Muscle layer of colon (tissue), 2 donors: ENCODE data around the gene ANKMY1.

Experiments used
- H3K27ac ChIP-seq: one replicate; pipeline ENCODE4 v1.7.0; 2013; ENCODE audit warnings: low read depth, mild to moderate bottlenecking, low read length, moderate library complexity
- H3K27me3 ChIP-seq, 2 donors: one replicate each; pipeline ENCODE4 v1.7.0; 2013; ENCODE audit warnings: low read length in 2 of 2, mild to moderate bottlenecking in 2 of 2; ENCODE audit not compliant: insufficient read depth in 2 of 2, control insufficient read depth in 1 of 2
- H3K36me3 ChIP-seq: one replicate; pipeline ENCODE4 v1.7.0; 2013; ENCODE audit warnings: mild to moderate bottlenecking, low read length; ENCODE audit not compliant: insufficient read depth
- H3K4me1 ChIP-seq: one replicate; pipeline ENCODE4 v1.7.0; 2013; ENCODE audit warnings: mild to moderate bottlenecking, low read length; ENCODE audit not compliant: insufficient read depth
- H3K4me3 ChIP-seq, 2 donors: one replicate each; pipeline ENCODE4 v1.7.0; 2013; ENCODE audit warnings: low read length in 2 of 2, low read depth in 1 of 2, mild to moderate bottlenecking in 1 of 2, moderate library complexity in 1 of 2
- H3K9ac ChIP-seq: one replicate; pipeline ENCODE4 v1.7.0; 2013; ENCODE audit warnings: low read length
- H3K9me3 ChIP-seq: one replicate; pipeline ENCODE4 v1.7.0; 2013; ENCODE audit warnings: mild to moderate bottlenecking, low read length
- donor health status: abdominal sarcoma.
- donor health status: Adenocarcinoma of cecum.

The ANKMY1 gene

GRCh38 chr2:240507778-240508251 lies 50.0 kb downstream of the ANKMY1 start:
- Histone ChIP-seq H3K9ac (no peak overlapping the region), H3K4me1 (no peaks in the 10 kb centered on the region)

GRCh38 chr2:240507060-240507777 lies 50.6 kb downstream of the ANKMY1 start:
- H3K9me3 ChIP-seq, result no peaks in the 10 kb centered on the region
- H3K4me1 ChIP-seq, result no peaks in the 10 kb centered on the region
- no peaks in the 10 kb centered on the region for H3K27me3 ChIP-seq
- no peak overlapping the region for H3K9ac ChIP-seq
- H3K4me3 ChIP-seq, result no peak overlapping the region
- H3K27ac ChIP-seq, result no peak overlapping the region
- no peaks in the 10 kb centered on the region for H3K36me3 ChIP-seq

More at GRCh38 chr2:240507778-240508251, 50.0 kb downstream of the ANKMY1 start:
- H3K9me3 ChIP-seq, result no peaks in the 10 kb centered on the region
- H3K27ac ChIP-seq, result no peak overlapping the region
- no peaks in the 10 kb centered on the region for H3K36me3 ChIP-seq
- H3K27me3 ChIP-seq, result no peaks in the 10 kb centered on the region
- no peak overlapping the region for H3K4me3 ChIP-seq

GRCh38 chr2:240506406-240507059 lies 51.3 kb downstream of the ANKMY1 start:
- H3K36me3 ChIP-seq, result no peaks in the 10 kb centered on the region
- no peak overlapping the region for H3K9ac ChIP-seq
- H3K4me3 ChIP-seq, result no peak overlapping the region
- H3K27ac ChIP-seq, result no peak overlapping the region
- H3K9me3 ChIP-seq, result no peaks in the 10 kb centered on the region
- no peaks in the 10 kb centered on the region for H3K4me1 ChIP-seq
- no peaks in the 10 kb centered on the region for H3K27me3 ChIP-seq

GRCh38 chr2:240505910-240506309 lies 51.9 kb downstream of the ANKMY1 start:
- H3K27me3 ChIP-seq, result no peaks in the 10 kb centered on the region
- H3K4me1 ChIP-seq, result no peaks in the 10 kb centered on the region
- no peak overlapping the region for H3K9ac ChIP-seq
- H3K9me3 ChIP-seq, result no peaks in the 10 kb centered on the region
- no peaks in the 10 kb centered on the region for H3K36me3 ChIP-seq
- H3K27ac ChIP-seq, result no peak overlapping the region
- no peak overlapping the region for H3K4me3 ChIP-seq

GRCh38 chr2:240503848-240504247 lies 53.9 kb downstream of the ANKMY1 start:
- Histone ChIP-seq H3K36me3 (no peaks in the 10 kb centered on the region), H3K4me3 (no peak overlapping the region), H3K27ac (no peak overlapping the region), H3K9ac (no peak overlapping the region), H3K9me3 (no peaks in the 10 kb centered on the region), H3K4me1 (no peaks in the 10 kb centered on the region), H3K27me3 (no peaks in the 10 kb centered on the region)

- no peak overlapping the region for H3K27ac ChIP-seq
- H3K27me3 ChIP-seq, result no peaks in the 10 kb centered on the region
- no peak overlapping the region for H3K9ac ChIP-seq
- H3K36me3 ChIP-seq, result no peaks in the 10 kb centered on the region
- H3K9me3 ChIP-seq, result no peaks in the 10 kb centered on the region
- H3K4me3 ChIP-seq, result no peak overlapping the region
- H3K4me1 ChIP-seq, result no peaks in the 10 kb centered on the region
Measured at GRCh38 chr2:240503375-240503774, 54.4 kb downstream of the ANKMY1 start.

GRCh38 chr2:240502430-240503121 lies 55.2 kb downstream of the ANKMY1 start:
- H3K9me3 ChIP-seq, result no peaks in the 10 kb centered on the region
- H3K27ac ChIP-seq, result no peak overlapping the region
- H3K36me3 ChIP-seq, result no peaks in the 10 kb centered on the region
- H3K9ac ChIP-seq, result no peak overlapping the region
- no peaks in the 10 kb centered on the region for H3K4me1 ChIP-seq
- H3K4me3 ChIP-seq, result no peak overlapping the region
- no peaks in the 10 kb centered on the region for H3K27me3 ChIP-seq

GRCh38 chr2:240502059-240502429 lies 55.7 kb downstream of the ANKMY1 start:
- Histone ChIP-seq H3K4me3 (no peak overlapping the region), H3K27ac (no peak overlapping the region), H3K4me1 (no peaks in the 10 kb centered on the region), H3K27me3 (no peaks in the 10 kb centered on the region), H3K9ac (no peak overlapping the region), H3K9me3 (no peaks in the 10 kb centered on the region), H3K36me3 (no peaks in the 10 kb centered on the region)

GRCh38 chr2:240501531-240501991 lies 56.2 kb downstream of the ANKMY1 start:
- no peak overlapping the region for H3K4me3 ChIP-seq
- no peaks in the 10 kb centered on the region for H3K9me3 ChIP-seq
- no peak overlapping the region for H3K9ac ChIP-seq
- no peak overlapping the region for H3K27ac ChIP-seq
- H3K36me3 ChIP-seq, result no peaks in the 10 kb centered on the region
- no peaks in the 10 kb centered on the region for H3K4me1 ChIP-seq
- H3K27me3 ChIP-seq, result no peaks in the 10 kb centered on the region

GRCh38 chr2:240500561-240501423 lies 57.0 kb downstream of the ANKMY1 start:
- no peak overlapping the region for H3K9ac ChIP-seq

More at GRCh38 chr2:240500561-240501423, 57.0 kb downstream of the ANKMY1 start:
- Histone ChIP-seq H3K4me3 (no peak overlapping the region), H3K4me1 (no peaks in the 10 kb centered on the region), H3K36me3 (no peaks in the 10 kb centered on the region), H3K27me3 (no peaks in the 10 kb centered on the region), H3K27ac (no peak overlapping the region), H3K9me3 (no peaks in the 10 kb centered on the region)
